Caco-2 (cell line): ENCODE measurements around the gene GLI2. TPM values are rescaled to one million over a fixed set of nuclear protein-coding genes. Genes with fewer than 3 reads are reported as not detected.
A peak's percentile ranks its signal among the peaks of the same experiment; 100 is the strongest.

ENCODE experiments used
- BruUV-seq: library from RNA; stranded (reverse); fragments of 400-500 nt; replicated peaks from 2 replicates; lab custom pipeline; 2021; lab: Mats Ljungman, UMichigan
- CTCF ChIA-PET: fragments of 300-600 bp; sonication (Branson Sonifier 250); formaldehyde crosslinking; loops from one replicate; lab custom pipeline; 2022; ENCODE audit warnings: antibody characterized with exemption; lab: Charles Lee
- POLR2A ChIA-PET: fragments of 300-600 bp; sonication (Branson Sonifier 250); formaldehyde crosslinking; loops from one replicate; lab custom pipeline; 2022; ENCODE audit warnings: antibody characterized with exemption; lab: Charles Lee
- DNase-seq, 2 experiments: peaks; one replicate each; pipeline versions ENCODE4 v3.0.0 to v3.0.0-alpha.2; 2020 to 2022
- H3K27me3 ChIP-seq: replicated peaks from 2 replicates; pipeline ENCODE4 v1.6.0; 2011; ENCODE audit warnings: low read length; ENCODE audit not compliant: control insufficient read depth, insufficient read depth
- H3K36me3 ChIP-seq: 2 replicates; pipeline ENCODE4 v1.5.1; 2011; ENCODE audit warnings: low read length; ENCODE audit not compliant: control insufficient read depth, insufficient read depth
- H3K4me1 ChIP-seq: fragments of 250-450 bp; sonication (Bioruptor Pico); 2 replicates; pipeline ENCODE4 v1.5.1; 2020; ENCODE audit warnings: mild to moderate bottlenecking
- H3K4me3 ChIP-seq: 2 replicates; pipeline ENCODE4 v1.5.1; 2011; ENCODE audit warnings: low read depth, mild to moderate bottlenecking, control low read depth, low read length
- H3K9me3 ChIP-seq: fragments of 250-450 bp; sonication (Bioruptor Pico); 2 replicates; pipeline ENCODE4 v1.5.1; 2020; ENCODE audit warnings: mild to moderate bottlenecking, moderate library complexity
- H3K27ac Mint-ChIP-seq: one replicate; pipeline ENCODE4 v1.8.0; 2022; ENCODE audit warnings: mixed read lengths; ENCODE audit not compliant: unreplicated experiment
- H3K27me3 Mint-ChIP-seq: one replicate; pipeline ENCODE4 v1.8.0; 2022; ENCODE audit warnings: mixed read lengths; ENCODE audit not compliant: insufficient read depth, unreplicated experiment
- H3K36me3 Mint-ChIP-seq: one replicate; pipeline ENCODE4 v1.8.0; 2022; ENCODE audit warnings: mild to moderate bottlenecking, mixed read lengths; ENCODE audit not compliant: insufficient read depth, unreplicated experiment
- H3K4me1 Mint-ChIP-seq: one replicate; pipeline ENCODE4 v1.8.0; 2022; ENCODE audit warnings: low read depth, mixed read lengths; ENCODE audit not compliant: unreplicated experiment
- H3K4me3 Mint-ChIP-seq: one replicate; pipeline ENCODE4 v1.8.0; 2022; ENCODE audit warnings: mild to moderate bottlenecking, moderate library complexity, mixed read lengths; ENCODE audit not compliant: unreplicated experiment
- H3K9me3 Mint-ChIP-seq: one replicate; pipeline ENCODE4 v1.8.0; 2022; ENCODE audit warnings: mixed read lengths; ENCODE audit not compliant: unreplicated experiment
- CTCF ChIP-seq, 2 experiments: fragments of 200-600 bp in 1 of 2; IDR thresholded peaks; 1 replicate in 1 of 2; 2 replicates in 1 of 2; pipeline versions ENCODE4 v1.5.1 to v1.8.0; 2011 to 2022; ENCODE audit warnings: antibody characterized with exemption in 1 of 2, control low read depth in 1 of 2, inconsistent platforms in 1 of 2, low read depth in 1 of 2, low read length in 1 of 2, mild to moderate bottlenecking in 1 of 2, moderate library complexity in 1 of 2; ENCODE audit not compliant: insufficient read depth in 1 of 2, severe bottlenecking in 1 of 2, unreplicated experiment in 1 of 2
- intact Hi-C: fragments of 100-400 bp; cut with micrococcal nuclease; formaldehyde crosslinking; loops from one replicate; pipeline ENCODE4 v1.10.0; 2022; ENCODE audit not compliant: unreplicated experiment
- total RNA-seq: library from RNA; stranded (reverse); gene quantifications from 2 replicates; pipeline ENCODE4 v1.2.3, GENCODE V29; 2022

GLI2 gene
- total RNA-seq, 1 experiment from 2014 or later, result 0.70 TPM

- H3K27ac Mint-ChIP-seq, result no peak overlapping the region
- H3K4me1 Mint-ChIP-seq, result no peaks in the 10 kb centered on the region
- no peaks in the 10 kb centered on the region for H3K36me3 Mint-ChIP-seq
- H3K4me3 Mint-ChIP-seq, result no peak overlapping the region
- no peaks in the 10 kb centered on the region for H3K27me3 ChIP-seq
- no TSS peak for BruUV-seq
- no peak overlapping the region for H3K4me3 ChIP-seq
- no peaks in the 10 kb centered on the region for H3K36me3 ChIP-seq
- H3K9me3 ChIP-seq, result no peaks in the 10 kb centered on the region
- no peaks in the 10 kb centered on the region for H3K4me1 ChIP-seq
- TF ChIP-seq CTCF (IDR thresholded peaks at IDR 0.05; ENCODE audit: insufficient read depth in 1 of 2, low read depth in 1 of 2, low read length in 1 of 2, severe bottlenecking in 1 of 2, unreplicated experiment in 1 of 2), result no peak
- ChIA-PET CTCF (no interaction called here), POLR2A (no interaction called here)
- no peaks in the 10 kb centered on the region for H3K9me3 Mint-ChIP-seq
- intact Hi-C loops, result no loop called here
- DNase-seq, result peak in 1 of 2 experiments; percentile 9
- H3K27me3 Mint-ChIP-seq, result peaks cover 7% of the 10 kb centered on the region
Measured at GRCh38 chr2:120750488-120751210, 15.0 kb downstream of the GLI2 start.

GRCh38 chr2:120751553-120751952 lies 15.9 kb downstream of the GLI2 start:
- no peak overlapping the region for H3K27ac Mint-ChIP-seq
- CTCF ChIA-PET, result no interaction called here
- no peaks in the 10 kb centered on the region for H3K9me3 Mint-ChIP-seq
- H3K4me3 Mint-ChIP-seq, result no peak overlapping the region
- H3K36me3 ChIP-seq, result no peaks in the 10 kb centered on the region
- H3K27me3 ChIP-seq, result no peaks in the 10 kb centered on the region
- DNase-seq, result no peak
- intact Hi-C loops, result no loop called here
- no peaks in the 10 kb centered on the region for H3K36me3 Mint-ChIP-seq
- POLR2A ChIA-PET, result no interaction called here
- no peak overlapping the region for H3K4me3 ChIP-seq
- H3K4me1 Mint-ChIP-seq, result no peaks in the 10 kb centered on the region
- H3K9me3 ChIP-seq, result no peaks in the 10 kb centered on the region
- no TSS peak for BruUV-seq
- H3K27me3 Mint-ChIP-seq, result peaks cover 3% of the 10 kb centered on the region
- no peaks in the 10 kb centered on the region for H3K4me1 ChIP-seq
- TF ChIP-seq CTCF (IDR thresholded peaks at IDR 0.05; ENCODE audit: insufficient read depth in 1 of 2, low read depth in 1 of 2, low read length in 1 of 2, severe bottlenecking in 1 of 2, unreplicated experiment in 1 of 2), result no peak

DNA sequence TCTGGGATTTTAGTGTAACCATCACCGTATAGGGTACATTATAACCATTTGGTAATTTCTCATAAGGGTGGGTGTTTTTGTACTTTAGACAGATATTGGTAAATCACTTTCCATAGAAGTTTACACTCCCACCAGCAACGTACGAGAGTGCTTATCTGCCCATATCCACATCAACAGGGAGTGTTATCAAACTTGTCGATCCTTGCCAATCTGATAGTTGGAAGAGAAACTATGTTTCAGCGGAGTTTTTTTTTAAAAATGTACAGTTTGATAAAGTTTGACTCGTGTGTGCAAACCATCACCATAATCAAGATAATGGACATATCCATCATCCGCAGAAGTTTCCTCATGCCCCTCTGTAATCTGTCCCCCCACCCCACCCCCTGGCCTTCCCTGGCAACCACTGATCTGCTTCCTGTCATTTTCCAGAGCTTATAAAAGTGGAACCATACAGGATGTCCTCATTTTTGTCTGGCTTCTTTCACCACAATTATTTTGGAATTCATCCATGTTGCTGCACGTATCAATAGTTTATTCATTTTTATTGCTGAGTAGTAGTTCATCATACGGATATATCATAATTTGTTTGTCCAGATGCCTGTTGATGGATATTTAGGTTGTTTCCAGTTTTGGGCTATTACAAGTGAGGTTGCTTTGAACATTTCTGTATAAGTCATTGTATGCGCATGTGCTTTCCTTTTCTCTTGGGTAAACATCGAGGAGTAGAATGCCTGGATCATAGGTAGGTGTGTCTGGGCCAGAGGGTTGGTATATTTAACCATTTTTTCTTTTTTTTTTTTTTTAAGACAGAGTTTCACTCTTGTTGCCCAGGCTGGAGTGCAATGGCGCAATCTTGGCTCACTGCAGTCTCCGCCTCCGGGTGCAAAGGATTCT lies 18.6 kb downstream of the GLI2 start:
- ChIA-PET POLR2A (no interaction called here), CTCF (interaction anchor here (0.7 kb wide), 1 partner anchor 221 kb away, joined by 3 read pairs; no protein-coding TSS in a partner anchor)
- no peaks in the 10 kb centered on the region for H3K9me3 Mint-ChIP-seq
- BruUV-seq, result no TSS peak
- H3K36me3 Mint-ChIP-seq, result no peaks in the 10 kb centered on the region
- Histone ChIP-seq H3K9me3 (no peaks in the 10 kb centered on the region), H3K4me1 (peaks cover 10% of the 10 kb centered on the region), H3K4me3 (no peak overlapping the region), H3K27me3 (no peaks in the 10 kb centered on the region), H3K36me3 (no peaks in the 10 kb centered on the region)
- DNase-seq, result no peak
- intact Hi-C loops, result no loop called here
- no peak overlapping the region for H3K27ac Mint-ChIP-seq
- no peak overlapping the region for H3K4me3 Mint-ChIP-seq
- H3K4me1 Mint-ChIP-seq, result peaks cover 6% of the 10 kb centered on the region
- no peaks in the 10 kb centered on the region for H3K27me3 Mint-ChIP-seq
- TF ChIP-seq CTCF (IDR thresholded peaks at IDR 0.05; ENCODE audit: insufficient read depth in 1 of 2, low read depth in 1 of 2, low read length in 1 of 2, severe bottlenecking in 1 of 2, unreplicated experiment in 1 of 2), result no peak
